Right kidney (tissue), 1 donor: Measurements from ENCODE around the gene PTPRG.
"Not testable (repeated sequence)": the region's sequence is repeated elsewhere in the genome, so short reads cannot be mapped to it uniquely, and the experiment has no call there.

Experiments
- DNase-seq: peaks from one replicate; pipeline ENCODE4 v3.0.0-alpha.2; 2016

The PTPRG gene

GRCh38 chr3:61796911-61797310 is 235.5 kb downstream of the PTPRG start:
- no peak for DNase-seq

GRCh38 chr3:61802772-61803171 is 241.4 kb downstream of the PTPRG start:
- DNase-seq, result no peak

GRCh38 chr3:61803983-61804382 is 242.6 kb downstream of the PTPRG start:
- DNase-seq, result no peak

GRCh38 chr3:61804782-61805181 is 243.4 kb downstream of the PTPRG start:
- DNase-seq, result no peak

- DNase-seq, result no peak
These were observed 244.2 kb downstream of the PTPRG start for GRCh38 chr3:61805510-61806080.

GRCh38 chr3:61806810-61807209 is 245.4 kb downstream of the PTPRG start:
- DNase-seq, result no peak

GRCh38 chr3:61807865-61808276 is 246.5 kb downstream of the PTPRG start:
- no peak for DNase-seq

- DNase-seq, result no peak
These were observed 247.2 kb downstream of the PTPRG start for GRCh38 chr3:61808526-61808925.

GRCh38 chr3:61808999-61809398 is 247.6 kb downstream of the PTPRG start:
- DNase-seq, result no peak

GRCh38 chr3:61809879-61810278 is 248.5 kb downstream of the PTPRG start:
- no peak for DNase-seq

GRCh38 chr3:61810953-61811497 is 249.7 kb downstream of the PTPRG start:
- no peak for DNase-seq

- DNase-seq, result no peak
These were observed 250.3 kb downstream of the PTPRG start for GRCh38 chr3:61811652-61812051.

- no peak for DNase-seq
These were observed 250.7 kb downstream of the PTPRG start for GRCh38 chr3:61812085-61812484.

- DNase-seq, result no peak
These were observed 251.1 kb downstream of the PTPRG start for GRCh38 chr3:61812517-61812916.

GRCh38 chr3:61813636-61814035 is 252.3 kb downstream of the PTPRG start:
- no peak for DNase-seq

- no peak for DNase-seq
These were observed 253.3 kb downstream of the PTPRG start for GRCh38 chr3:61814674-61815073.

GRCh38 chr3:61816304-61816703 is 254.9 kb downstream of the PTPRG start:
- DNase-seq, result not testable (repeated sequence)

GRCh38 chr3:61819861-61820260 is 258.5 kb downstream of the PTPRG start:
- DNase-seq, result no peak

GRCh38 chr3:61820306-61820992 is 259.1 kb downstream of the PTPRG start:
- DNase-seq, result no peak

GRCh38 chr3:61821823-61822251 is 260.5 kb downstream of the PTPRG start:
- no peak for DNase-seq

- DNase-seq, result no peak
These were observed 261.2 kb downstream of the PTPRG start for GRCh38 chr3:61822588-61822987.

- no peak for DNase-seq
These were observed 263.3 kb downstream of the PTPRG start for GRCh38 chr3:61824553-61825135.

- DNase-seq, result no peak
These were observed 264.8 kb downstream of the PTPRG start for GRCh38 chr3:61826161-61826560.
